Skin of body (tissue), 2 donors: ENCODE measurements around the gene C4B. TPM values are rescaled to one million over a fixed set of nuclear protein-coding genes. Genes with fewer than 3 reads are reported as not detected.
A peak's percentile ranks its signal among the peaks of the same experiment; 100 is the strongest.
"Not testable (repeated sequence)": the region's sequence is repeated elsewhere in the genome, so short reads cannot be mapped to it uniquely, and the experiment has no call there.

Source experiments
- DNase-seq: peaks from one replicate; lab custom pipeline; 2025; lab: John Stamatoyannopoulos, UW
- total RNA-seq: library from RNA; depleted of rRNA; stranded (reverse); fragments of >200 nt; gene quantifications from one replicate; pipeline ENCODE4 v1.2.3, GENCODE V29; 2014

C4B gene
- total RNA-seq, 1 donor from 2014 or later, result 4.2 TPM

DNA sequence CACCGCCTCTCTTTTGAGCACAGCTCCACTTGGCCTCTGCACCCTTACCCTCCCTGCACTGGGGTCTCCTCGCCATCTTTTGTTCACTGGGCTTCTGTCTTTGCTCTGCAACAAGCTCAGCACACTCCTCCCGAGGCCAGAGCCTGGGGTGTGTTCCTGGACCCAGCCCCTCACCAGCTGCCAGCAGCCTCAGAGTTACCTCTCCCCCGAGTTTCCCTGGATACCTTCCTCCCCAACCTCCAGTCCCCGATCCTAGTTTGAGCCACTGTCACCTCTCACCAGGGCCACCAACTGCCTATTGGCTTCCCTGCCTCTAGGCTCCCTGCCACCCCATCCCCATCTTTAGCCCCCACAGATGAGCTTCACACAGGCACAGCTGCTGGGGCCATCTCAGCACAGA is 36.0 kb downstream of the C4B start:
- DNase-seq, result no peak

- not testable (repeated sequence) for DNase-seq
Observed at GRCh38 chr6:32052626-32053025, 38.0 kb downstream of the C4B start.

- not testable (repeated sequence) for DNase-seq
Observed at GRCh38 chr6:32053314-32053713, 38.7 kb downstream of the C4B start.

GRCh38 chr6:32055756-32056155 is 41.2 kb downstream of the C4B start:
- DNase-seq, result not testable (repeated sequence)

DNA sequence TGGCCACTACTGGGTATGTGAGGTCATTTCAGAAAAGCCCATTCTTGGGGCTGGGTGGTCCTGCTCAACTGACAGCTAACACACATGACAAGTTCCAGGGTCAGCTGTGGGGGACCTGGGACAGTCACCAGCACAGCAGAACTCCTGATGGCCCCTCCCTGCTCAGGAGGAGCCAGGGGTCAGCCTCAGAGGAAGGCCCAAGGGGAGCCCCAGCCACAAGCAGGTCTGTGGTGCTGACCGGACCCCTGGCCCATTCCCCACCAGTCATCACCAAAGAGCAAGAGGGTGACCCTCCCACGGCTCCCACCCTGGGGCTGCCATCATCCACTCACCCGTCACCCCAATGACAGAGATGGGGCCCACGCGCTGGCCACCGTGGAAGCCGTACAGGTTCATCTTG is 41.7 kb downstream of the C4B start:
- DNase-seq, result no peak

GRCh38 chr6:32057966-32058365 is 43.4 kb downstream of the C4B start:
- DNase-seq, result no peak

GRCh38 chr6:32058511-32058963 is 43.9 kb downstream of the C4B start:
- DNase-seq, result no peak

DNA sequence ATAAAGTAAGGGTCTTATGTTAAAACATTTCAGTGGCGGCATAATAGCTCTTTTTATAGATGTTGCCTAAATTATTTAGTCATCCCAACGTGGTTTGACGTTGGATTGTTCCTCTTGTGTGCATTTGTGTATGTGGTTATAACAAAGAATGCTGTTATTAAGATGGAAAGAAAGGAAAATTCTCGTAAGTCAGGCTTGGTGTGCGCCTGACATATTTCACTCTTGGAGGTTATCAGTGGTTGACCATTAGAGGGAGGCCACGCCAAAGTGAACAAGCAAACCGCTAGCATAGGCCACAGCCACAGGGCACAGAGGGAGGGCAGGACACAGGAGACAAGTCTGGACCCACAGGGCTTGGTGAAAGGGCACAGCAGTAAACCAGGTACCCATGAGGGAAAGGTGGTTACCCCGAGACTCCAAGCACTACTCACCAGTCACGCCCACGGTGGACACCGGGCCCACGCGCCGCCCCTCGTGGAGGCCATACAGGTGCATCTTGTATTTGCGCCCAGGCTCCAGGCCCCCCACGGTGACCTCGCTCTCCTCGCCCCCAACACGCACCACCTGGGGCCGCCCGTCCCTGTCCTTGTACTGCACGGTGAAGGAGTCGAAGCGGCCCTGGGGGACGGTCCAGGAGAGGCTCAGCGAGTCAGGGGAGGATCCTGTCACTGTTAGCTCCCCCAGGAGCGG is 46.5 kb downstream of the C4B start:
- no peak for DNase-seq

GRCh38 chr6:32064706-32065105 is 50.1 kb downstream of the C4B start:
- no peak for DNase-seq

DNA sequence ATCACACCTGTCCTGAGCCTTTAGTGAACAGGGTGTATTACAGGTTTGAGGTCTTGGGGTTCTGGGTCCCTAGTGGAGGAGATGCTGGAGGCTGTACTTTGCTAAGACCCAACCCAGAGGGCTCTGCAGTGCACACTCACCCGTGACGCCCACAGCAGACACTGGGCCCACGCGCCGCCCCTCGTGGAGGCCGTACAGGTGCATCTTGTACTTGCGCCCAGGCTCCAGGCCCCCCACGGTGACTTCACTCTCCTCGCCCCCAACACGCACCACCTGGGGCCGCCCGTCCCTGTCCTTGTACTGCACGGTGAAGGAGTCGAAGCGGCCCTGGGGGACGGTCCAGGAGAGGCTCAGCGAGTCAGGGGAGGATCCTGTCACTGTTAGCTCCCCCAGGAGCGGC is 52.9 kb downstream of the C4B start:
- not testable (repeated sequence) for DNase-seq

- not testable (repeated sequence) for DNase-seq
Observed at GRCh38 chr6:32068315-32068714, 53.7 kb downstream of the C4B start.

- DNase-seq, result no peak
Observed at GRCh38 chr6:32068867-32069266, 54.3 kb downstream of the C4B start.

DNA sequence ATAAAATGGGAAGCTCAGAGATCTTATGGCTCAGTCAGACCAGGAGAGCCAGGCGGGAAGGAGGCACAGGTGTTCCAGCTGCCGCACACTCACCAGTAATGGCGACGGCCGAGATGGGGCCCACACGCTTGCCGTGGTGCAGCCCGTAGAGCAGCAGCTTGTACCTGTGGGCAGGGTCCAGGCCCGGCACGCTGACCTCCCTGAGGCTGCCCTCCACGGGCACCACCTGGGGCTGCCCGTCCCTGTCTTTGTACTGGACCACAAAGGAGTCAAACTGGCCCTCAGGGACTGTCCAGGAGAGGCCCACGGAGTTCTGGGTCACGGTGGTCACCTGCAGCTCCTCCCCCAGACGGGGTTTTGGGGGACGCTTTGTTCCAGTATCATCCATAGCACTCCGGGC is 54.9 kb downstream of the C4B start:
- DNase-seq, result no peak

DNA sequence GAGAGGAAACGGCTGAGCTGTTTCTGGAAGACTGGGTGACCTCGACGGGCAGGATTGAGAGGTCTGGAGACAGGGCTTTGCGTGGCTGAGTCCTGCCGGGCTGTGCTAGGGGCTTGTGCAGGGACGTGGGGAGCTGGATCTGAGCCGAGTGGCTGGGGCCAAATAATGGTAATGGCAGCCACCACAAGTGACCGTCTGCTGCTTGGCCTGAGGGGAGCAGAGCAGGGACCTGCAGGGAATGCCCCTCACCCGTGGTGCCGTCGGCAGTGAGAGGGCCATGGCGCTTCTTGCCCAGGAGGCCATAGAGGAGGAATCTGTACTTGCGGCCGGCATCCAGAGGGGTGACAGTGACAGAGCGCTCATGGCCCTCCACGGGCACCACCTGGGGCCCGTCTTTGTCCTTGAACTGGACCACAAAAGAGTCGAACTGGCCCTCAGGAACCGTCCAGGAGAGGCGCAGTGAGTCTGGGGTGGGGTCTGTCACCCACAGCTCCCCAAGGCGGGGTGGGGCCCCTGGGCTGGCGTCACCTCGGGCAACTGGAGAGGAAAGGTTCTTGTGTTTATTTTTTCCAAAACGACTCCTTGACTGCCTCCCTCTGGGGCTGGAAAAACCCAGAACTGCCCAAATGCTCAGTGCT is 55.4 kb downstream of the C4B start:
- no peak for DNase-seq

DNA sequence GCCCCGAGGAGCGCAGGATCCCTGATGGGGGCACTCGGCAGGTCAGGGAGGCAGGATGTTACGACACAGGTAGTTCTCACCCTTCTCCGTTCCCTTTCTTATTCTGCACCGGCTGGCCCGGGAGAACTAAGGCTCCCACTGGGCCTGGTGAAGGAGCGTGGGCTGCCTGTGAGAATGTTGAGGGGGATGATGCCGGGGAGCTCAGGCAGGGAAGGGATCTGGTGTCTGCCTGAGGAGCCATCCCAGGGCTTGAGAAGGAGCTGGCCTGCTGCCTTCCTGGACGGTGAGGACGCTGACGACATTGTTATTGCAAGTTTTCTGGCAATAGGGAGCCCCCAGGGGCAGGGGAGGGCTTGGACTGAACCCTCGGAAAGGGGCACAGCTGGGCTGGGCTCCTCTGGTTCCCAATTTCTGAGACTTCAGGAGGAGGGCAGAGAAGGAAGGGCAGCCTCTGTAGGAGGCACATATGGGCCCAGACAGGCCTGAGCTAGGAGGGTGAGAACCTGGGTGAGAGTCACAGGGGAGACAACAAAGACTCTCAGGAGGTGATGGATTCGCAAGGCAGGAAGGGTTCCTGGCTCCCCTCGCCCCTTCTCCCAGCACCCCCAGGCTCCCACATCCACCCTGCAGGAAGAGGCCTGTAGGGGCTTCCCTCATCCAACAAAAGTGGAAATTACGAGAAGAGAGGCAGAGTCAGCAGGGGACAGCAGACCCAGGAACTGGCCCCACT is 56.4 kb downstream of the C4B start:
- peak; percentile 37 for DNase-seq

DNA sequence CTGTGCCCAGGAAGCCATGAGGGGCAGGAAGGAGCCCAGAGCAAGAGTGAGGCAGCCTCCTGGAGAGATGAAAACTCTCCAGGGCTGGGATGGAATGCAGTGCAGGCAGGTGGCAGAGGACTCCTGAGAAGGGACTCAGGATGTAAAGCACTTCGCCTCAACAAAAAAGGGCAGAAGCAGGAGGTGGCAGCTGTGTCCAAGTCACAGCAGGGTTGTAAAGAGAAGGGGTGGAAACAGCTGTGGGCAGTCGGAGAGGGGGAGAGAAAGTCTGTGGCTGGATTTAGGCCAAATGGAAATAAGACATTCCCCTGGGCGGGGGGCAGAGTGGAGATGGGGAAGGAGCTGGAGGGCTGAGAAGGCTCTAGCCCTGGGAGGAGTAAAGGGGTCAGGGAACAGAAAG is 58.5 kb downstream of the C4B start:
- no peak for DNase-seq

- no peak for DNase-seq
Observed at GRCh38 chr6:32073613-32074012, 59.0 kb downstream of the C4B start.

- no peak for DNase-seq
Observed at GRCh38 chr6:32074996-32075532, 60.5 kb downstream of the C4B start.

GRCh38 chr6:32075781-32076180 is 61.2 kb downstream of the C4B start:
- no peak for DNase-seq

GRCh38 chr6:32076321-32076809 is 61.8 kb downstream of the C4B start:
- DNase-seq, result peak; percentile 44

DNA sequence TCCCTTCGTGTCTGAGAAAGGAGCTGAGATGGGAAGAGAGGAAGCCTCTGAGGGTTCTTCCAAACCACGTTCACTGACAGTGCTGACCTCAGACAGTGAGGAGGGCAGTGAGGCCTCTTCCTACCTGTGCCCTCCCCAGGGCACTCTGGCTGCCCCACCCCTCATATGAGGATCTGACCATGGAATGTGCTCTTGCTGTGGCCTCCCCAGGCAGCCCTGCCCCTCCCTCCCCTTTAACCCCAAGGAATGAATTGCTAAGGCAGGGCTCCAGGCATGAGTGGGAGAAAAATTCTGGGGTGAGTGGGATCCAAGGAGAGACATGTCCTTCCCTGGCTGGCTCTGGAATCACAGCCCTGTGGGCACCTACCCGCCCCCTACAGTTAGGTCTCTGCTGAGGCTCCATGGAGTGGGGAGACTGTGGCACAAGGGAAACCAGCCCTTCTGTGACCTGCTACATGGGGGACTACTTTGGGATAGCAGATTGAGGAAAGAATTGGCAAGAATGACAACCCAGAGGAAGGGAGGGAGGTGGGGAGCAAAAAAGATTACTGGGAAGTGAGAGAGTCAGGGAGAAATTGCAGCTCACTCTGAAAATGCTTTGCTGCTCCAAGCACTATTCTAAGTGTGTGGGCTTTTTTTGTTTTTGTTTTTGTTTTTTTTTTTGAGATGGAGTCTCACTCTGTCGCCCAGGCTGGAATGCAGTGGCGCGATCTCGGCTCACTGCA is 65.1 kb downstream of the C4B start:
- DNase-seq, result no peak
